ENCODE results near the gene KRT6C. TPM values are rescaled to one million over a fixed set of nuclear protein-coding genes. Genes with fewer than 3 reads are reported as not detected.

KRT6C gene
- total RNA-seq, 1 experiment from 2014 or later: not detected

DNA sequence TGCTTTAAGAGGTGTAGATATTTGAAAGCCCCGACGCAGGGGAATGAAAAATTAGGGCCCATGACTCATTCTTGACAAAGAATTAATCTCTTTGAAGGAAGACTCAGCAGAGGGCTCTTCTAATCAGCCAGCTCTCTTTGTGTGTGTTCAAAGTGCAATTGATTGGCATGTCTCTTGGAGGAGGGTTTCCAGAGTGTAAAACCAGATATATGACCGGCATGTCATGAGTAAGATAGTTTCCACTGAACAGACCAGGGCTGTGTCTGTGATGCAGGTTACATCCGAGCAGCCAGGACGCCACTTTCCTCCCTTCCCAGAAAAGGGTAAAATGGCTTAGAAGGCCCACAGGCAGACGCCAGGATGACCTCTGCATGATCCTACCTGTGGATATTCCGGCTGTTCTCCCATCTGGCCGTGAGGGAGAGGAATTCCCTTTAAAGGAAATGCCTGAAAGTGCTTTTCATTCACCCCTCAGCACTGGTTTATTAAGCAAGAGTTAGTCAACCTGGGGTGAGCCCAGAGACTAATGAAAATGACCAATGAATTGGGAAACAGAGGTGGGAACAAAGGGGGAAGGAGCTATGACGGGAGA is 32.2 kb downstream of the KRT6C start:
- Mint-ChIP-seq H3K36me3 (ENCODE audit: insufficient read depth, unreplicated experiment) (no peaks in the 10 kb centered on the region), H3K4me3 (ENCODE audit: low read depth, unreplicated experiment) (no peak overlapping the region), H3K27ac (ENCODE audit: unreplicated experiment) (no peak overlapping the region), H3K4me1 (ENCODE audit: low read depth, unreplicated experiment) (peaks cover 30% of the 10 kb centered on the region), H3K9me3 (ENCODE audit: low read depth, unreplicated experiment) (no peaks in the 10 kb centered on the region), H3K27me3 (ENCODE audit: unreplicated experiment) (no peaks in the 10 kb centered on the region)
- TF ChIP-seq, protein P1, sequence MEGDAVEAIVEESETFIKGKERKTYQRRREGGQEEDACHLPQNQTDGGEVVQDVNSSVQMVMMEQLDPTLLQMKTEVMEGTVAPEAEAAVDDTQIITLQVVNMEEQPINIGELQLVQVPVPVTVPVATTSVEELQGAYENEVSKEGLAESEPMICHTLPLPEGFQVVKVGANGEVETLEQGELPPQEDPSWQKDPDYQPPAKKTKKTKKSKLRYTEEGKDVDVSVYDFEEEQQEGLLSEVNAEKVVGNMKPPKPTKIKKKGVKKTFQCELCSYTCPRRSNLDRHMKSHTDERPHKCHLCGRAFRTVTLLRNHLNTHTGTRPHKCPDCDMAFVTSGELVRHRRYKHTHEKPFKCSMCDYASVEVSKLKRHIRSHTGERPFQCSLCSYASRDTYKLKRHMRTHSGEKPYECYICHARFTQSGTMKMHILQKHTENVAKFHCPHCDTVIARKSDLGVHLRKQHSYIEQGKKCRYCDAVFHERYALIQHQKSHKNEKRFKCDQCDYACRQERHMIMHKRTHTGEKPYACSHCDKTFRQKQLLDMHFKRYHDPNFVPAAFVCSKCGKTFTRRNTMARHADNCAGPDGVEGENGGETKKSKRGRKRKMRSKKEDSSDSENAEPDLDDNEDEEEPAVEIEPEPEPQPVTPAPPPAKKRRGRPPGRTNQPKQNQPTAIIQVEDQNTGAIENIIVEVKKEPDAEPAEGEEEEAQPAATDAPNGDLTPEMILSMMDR (IDR thresholded peaks at IDR 0.05; ENCODE audit: unreplicated experiment): no peak
- BruUV-seq (replicated peaks): no TSS peak
- intact Hi-C loops (cut with micrococcal nuclease; ENCODE audit: unreplicated experiment): loop anchor here (5.0 kb wide), 1 partner anchor 66 kb away; no protein-coding TSS in a partner anchor
- CTCF ChIA-PET: interaction anchor here (1.4 kb wide), 1 partner anchor 14 kb away, joined by 3 read pairs; no protein-coding TSS in a partner anchor
- DNase-seq: no peak

DNA sequence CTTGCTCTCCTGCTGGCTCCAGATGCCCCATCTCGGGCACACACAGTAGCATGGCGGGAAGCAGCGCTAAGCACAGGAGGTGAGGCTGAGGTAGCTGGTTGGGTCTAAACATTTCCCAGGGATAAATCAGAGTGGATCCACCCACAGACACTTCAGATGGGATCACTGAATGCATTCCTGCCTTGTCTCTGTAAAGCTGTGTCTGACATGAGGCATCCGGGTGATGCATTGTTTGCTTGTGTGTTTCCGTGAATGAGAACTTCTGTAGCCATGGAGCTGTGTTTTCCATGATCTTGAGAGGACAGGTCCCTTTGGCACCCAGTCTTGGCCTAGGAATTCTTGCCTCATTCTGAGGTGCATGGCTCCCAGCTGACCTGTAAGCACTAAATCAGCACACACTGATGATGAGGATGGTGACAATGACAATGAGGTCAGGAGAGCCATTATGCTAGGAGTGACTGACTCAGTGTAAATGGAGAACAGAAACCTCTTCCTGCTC is 32.7 kb downstream of the KRT6C start:
- intact Hi-C loops (cut with micrococcal nuclease; ENCODE audit: unreplicated experiment): loop anchor here (5.0 kb wide), 1 partner anchor 66 kb away; no protein-coding TSS in a partner anchor
- Mint-ChIP-seq H3K27ac (ENCODE audit: unreplicated experiment) (no peak overlapping the region), H3K36me3 (ENCODE audit: insufficient read depth, unreplicated experiment) (no peaks in the 10 kb centered on the region), H3K9me3 (ENCODE audit: low read depth, unreplicated experiment) (no peaks in the 10 kb centered on the region), H3K27me3 (ENCODE audit: unreplicated experiment) (no peaks in the 10 kb centered on the region), H3K4me1 (ENCODE audit: low read depth, unreplicated experiment) (peaks cover 31% of the 10 kb centered on the region), H3K4me3 (ENCODE audit: low read depth, unreplicated experiment) (no peak overlapping the region)
- BruUV-seq (replicated peaks): no TSS peak
- no peak for DNase-seq
- TF ChIP-seq, protein P1 (IDR thresholded peaks at IDR 0.05; ENCODE audit: unreplicated experiment): no peak
- CTCF ChIA-PET: interaction anchor here (1.4 kb wide), 1 partner anchor 14 kb away, joined by 3 read pairs; no protein-coding TSS in a partner anchor

DNA sequence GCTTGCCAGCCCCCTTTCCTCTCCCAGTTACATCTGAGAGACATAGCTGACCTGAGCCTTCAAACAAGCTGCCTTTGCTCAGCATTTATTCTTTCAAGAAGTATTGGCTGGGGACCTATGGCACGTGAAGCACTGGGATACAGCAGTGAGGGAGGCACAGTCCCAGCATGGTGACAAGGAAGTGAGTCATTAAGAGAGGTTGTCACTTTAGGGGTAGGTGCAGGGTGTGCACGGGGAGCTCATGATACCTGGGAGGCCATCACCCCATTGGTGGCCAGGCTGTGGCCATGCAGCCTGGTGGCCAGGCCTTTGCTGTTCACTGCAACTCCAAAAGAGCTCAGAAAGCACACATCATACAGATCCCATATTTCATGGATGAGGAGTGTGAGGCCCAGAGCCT is 33.8 kb downstream of the KRT6C start:
- intact Hi-C loops (cut with micrococcal nuclease; ENCODE audit: unreplicated experiment): loop anchor here (5.0 kb wide), 1 partner anchor 67 kb away; no protein-coding TSS in a partner anchor
- Mint-ChIP-seq H3K4me3 (ENCODE audit: low read depth, unreplicated experiment) (no peak overlapping the region), H3K27me3 (ENCODE audit: unreplicated experiment) (peaks cover 5% of the 10 kb centered on the region), H3K36me3 (ENCODE audit: insufficient read depth, unreplicated experiment) (no peaks in the 10 kb centered on the region), H3K9me3 (ENCODE audit: low read depth, unreplicated experiment) (no peaks in the 10 kb centered on the region), H3K27ac (ENCODE audit: unreplicated experiment) (no peak overlapping the region), H3K4me1 (ENCODE audit: low read depth, unreplicated experiment) (peaks cover 31% of the 10 kb centered on the region)
- TF ChIP-seq, protein P1 (IDR thresholded peaks at IDR 0.05; ENCODE audit: unreplicated experiment): no peak
- CTCF ChIA-PET: interaction anchor here (0.6 to 1.4 kb wide), 2 partner anchors 13 to 99 kb away, joined by 3 to 5 read pairs; no protein-coding TSS in a partner anchor
- no TSS peak for BruUV-seq (replicated peaks)
- DNase-seq: no peak

DNA sequence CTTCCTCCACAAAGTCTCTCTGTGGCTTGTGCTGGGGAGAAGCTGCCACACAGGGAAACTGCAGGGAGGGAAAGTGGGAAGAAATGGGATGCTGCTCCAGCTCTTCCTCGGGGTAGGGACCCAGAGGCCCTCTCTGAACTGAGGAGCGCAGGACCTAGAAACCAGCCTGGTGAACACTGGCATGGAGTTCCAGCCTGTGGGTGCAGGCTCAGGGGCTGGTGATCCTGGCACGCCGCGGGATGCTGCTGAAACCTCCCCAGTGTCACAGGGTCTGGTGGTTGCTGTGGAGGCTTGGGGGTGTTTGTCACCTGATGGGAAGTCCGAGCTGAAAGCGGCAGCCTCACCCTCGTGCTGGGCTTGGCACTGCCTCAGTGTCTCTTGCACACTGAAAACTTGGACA is 34.2 kb downstream of the KRT6C start:
- H3K4me1 Mint-ChIP-seq (ENCODE audit: low read depth, unreplicated experiment): peaks cover 31% of the 10 kb centered on the region
- CTCF ChIA-PET: interaction anchor here (0.6 kb wide), 1 partner anchor 99 kb away, joined by 5 read pairs; no protein-coding TSS in a partner anchor
- no peak overlapping the region for H3K4me3 Mint-ChIP-seq (ENCODE audit: low read depth, unreplicated experiment)
- TF ChIP-seq, protein P1 (IDR thresholded peaks at IDR 0.05; ENCODE audit: unreplicated experiment): no peak
- BruUV-seq (replicated peaks): no TSS peak
- intact Hi-C loops (cut with micrococcal nuclease; ENCODE audit: unreplicated experiment): no loop called here
- H3K36me3 Mint-ChIP-seq (ENCODE audit: insufficient read depth, unreplicated experiment): no peaks in the 10 kb centered on the region
- H3K27ac Mint-ChIP-seq (ENCODE audit: unreplicated experiment): no peak overlapping the region
- H3K27me3 Mint-ChIP-seq (ENCODE audit: unreplicated experiment): peaks cover 10% of the 10 kb centered on the region
- H3K9me3 Mint-ChIP-seq (ENCODE audit: low read depth, unreplicated experiment): no peaks in the 10 kb centered on the region
- no peak for DNase-seq

Data from Calu3 (cell line).